Measurements from ENCODE around the gene RPRD1B. TPM values are rescaled to one million over a fixed set of nuclear protein-coding genes. Genes with fewer than 3 reads are reported as not detected.

The RPRD1B gene
- total RNA-seq, 2 donors from 2014 or later: 40.2 to 44.0 TPM

DNA sequence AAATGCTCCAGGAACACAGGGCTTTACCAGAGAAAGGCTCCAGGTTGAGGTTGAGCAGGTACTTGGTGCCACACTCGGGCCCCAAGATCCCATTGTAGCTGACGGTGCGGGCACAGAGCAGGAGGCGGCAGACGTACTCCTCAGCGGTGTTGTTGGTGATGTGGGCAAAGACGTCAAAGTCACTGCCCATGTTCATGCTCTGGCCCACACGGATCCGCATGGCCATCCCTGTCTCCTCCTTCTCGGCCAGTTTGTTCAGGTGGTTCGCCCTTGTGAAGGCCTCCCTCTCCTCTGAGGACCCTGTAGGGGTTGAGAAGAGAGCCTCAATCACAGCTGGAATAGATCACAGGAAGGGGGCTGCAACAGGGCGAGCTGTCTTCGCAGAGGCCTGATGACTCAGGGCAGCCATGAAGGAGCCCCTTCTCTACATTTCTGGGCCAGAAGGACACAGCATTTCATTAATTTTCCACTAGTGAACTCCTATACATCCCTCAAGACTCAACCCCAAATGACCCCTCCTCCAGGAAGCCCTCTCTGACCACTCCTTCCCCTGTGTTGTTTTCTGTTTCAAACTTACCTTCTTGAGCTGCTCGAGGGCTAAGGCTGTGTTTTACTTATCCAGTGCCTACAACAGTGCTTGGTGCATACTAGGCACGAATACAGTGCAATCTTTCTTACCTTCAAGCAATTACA is 104.7 kb downstream of the RPRD1B start:
- H3K36me3 Mint-ChIP-seq: no peaks in the 10 kb centered on the region
- no peak for ATAC-seq
- H3K27ac Mint-ChIP-seq: no peak overlapping the region
- no peaks in the 10 kb centered on the region for H3K9me3 Mint-ChIP-seq
- no peak for DNase-seq (ENCODE audit: low spot score in 2 of 2)

DNA sequence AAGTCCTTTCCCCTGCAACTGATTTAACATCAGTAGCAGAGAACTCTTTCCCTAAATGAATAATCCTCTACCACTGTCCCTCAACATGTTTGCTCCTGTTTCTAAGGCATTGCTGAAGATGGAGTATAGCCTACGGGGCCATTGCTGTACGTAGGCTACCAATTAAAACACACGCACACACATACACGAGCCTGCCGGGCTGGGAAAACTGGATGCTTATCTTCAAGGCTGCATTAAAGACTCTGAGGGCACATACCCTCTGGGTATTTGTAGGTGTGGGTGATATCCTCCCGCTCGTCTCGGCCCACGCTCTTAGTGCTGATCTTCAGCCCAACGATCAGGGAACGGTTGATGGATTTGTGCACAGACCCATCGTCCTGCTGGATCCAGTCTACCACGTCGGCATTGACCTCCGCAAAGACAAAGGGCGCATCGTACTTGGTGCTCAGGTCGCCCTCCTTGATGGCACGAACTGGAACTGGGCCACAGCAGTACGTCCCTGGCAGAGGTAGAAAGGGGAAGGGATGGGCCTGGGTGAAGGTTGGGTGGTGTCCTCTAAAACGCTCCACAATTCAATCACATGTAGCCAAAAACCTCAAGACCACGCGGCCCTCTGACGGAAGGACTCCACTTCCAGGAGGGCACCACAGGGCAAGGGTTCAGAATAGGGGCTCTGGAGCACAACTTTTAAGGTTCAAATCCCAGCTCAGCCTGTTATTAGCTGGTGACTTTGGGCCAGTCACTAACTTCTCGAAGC is 105.8 kb downstream of the RPRD1B start:
- no peaks in the 10 kb centered on the region for H3K36me3 Mint-ChIP-seq
- no peak for ATAC-seq
- no peaks in the 10 kb centered on the region for H3K9me3 Mint-ChIP-seq
- DNase-seq (ENCODE audit: low spot score in 2 of 2): no peak
- H3K27ac Mint-ChIP-seq: no peak overlapping the region

DNA sequence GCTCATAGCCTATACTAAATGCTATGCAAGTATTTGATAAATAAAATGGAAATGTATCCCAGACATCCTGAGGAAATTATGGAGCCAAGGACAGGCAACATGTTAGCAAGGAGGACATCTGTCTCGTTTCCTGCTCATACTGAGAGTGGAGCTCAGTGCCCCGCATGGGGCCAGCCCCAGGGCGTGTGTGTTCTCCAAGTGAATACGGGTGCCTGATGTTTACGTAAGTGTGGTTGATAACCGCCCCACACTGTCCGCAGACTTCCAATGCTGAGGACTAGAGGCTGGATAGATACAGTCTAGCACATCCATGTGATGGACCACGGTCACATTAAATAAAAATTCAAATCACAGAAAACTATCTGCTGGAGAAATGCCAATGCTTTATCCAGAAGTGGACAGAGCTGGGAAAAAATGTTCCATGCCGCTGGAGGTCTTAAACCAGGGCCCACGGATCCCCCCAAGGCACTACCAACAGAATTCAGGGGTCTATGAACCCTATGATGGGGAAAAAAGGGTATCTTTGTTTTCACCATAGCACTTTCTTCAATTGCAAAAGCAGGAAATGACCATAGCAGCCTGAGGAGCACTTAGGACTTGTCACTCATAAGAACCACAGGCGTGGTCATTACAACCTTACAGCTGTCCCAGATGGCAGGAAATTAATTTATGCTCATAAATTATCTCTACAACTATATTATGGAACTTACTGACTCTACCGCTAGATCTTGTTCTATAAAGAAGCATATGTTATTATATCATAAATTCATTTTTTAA is 106.6 kb downstream of the RPRD1B start:
- H3K36me3 Mint-ChIP-seq: no peaks in the 10 kb centered on the region
- ATAC-seq (no peak), DNase-seq (ENCODE audit: low spot score in 2 of 2) (no peak)
- no peaks in the 10 kb centered on the region for H3K9me3 Mint-ChIP-seq
- no peak overlapping the region for H3K27ac Mint-ChIP-seq

DNA sequence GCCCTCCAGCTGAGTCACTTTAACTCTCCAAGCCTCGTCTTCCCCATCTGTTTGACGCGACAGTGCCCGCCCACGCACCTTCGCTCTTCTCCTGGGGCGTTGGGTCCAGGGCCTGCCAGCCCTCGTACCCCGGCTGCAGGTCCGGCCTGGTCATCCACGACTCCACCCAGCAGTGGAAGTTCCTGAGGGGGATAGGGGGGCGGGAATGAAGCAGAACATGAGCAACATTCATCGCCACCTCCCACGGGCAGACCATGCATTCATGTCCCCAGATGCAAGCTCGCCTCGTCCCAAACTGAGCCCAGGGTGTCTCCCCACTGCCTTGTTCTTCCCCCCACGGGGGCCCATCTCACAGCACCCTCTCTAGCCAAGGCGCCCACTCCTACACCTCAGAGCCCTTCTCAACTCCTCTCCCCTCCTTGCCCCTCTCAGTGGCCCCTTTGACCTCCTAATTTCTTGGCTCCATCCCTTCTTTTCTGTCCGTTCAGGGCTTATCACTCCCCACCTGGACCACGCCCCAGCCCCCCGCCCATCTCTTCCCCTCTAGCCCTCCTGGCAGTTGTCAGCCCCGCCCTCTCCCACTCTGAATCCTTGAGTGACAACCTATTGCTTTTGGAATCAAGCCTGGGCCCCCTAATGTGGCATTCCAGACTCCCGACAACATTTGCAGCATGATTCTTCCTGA is 107.8 kb downstream of the RPRD1B start:
- DNase-seq (ENCODE audit: low spot score in 2 of 2): no peak
- no peak for ATAC-seq
- no peak overlapping the region for H3K27ac Mint-ChIP-seq
- H3K9me3 Mint-ChIP-seq: no peaks in the 10 kb centered on the region
- H3K36me3 Mint-ChIP-seq: no peaks in the 10 kb centered on the region

Other genes starting within 250 kb of the RPRD1B start
- under 1 TPM; 0.30 to 0.33 TPM for gene VSTM2L, start 130.6 kb upstream of the RPRD1B start, total RNA-seq
- gene TTI1, start 290 bp upstream of the RPRD1B start, total RNA-seq: 10 to 100 TPM; 36.1 to 40.2 TPM
- gene TGM2, start 131.5 kb downstream of the RPRD1B start, total RNA-seq: under 1 TPM in 1 of 2 donors, not detected in 1; 0.10 TPM
- gene KIAA1755, start 227.0 kb downstream of the RPRD1B start, total RNA-seq: not detected